COLO829 (cell line): Measurements from ENCODE around the gene SYTL3.
"Not testable (repeated sequence)": the region's sequence is repeated elsewhere in the genome, so short reads cannot be mapped to it uniquely, and the experiment has no call there.

Source experiments
- DNase-seq: peaks from one replicate; pipeline ENCODE4 v3.0.0; 2012; ENCODE audit warnings: low spot score

The SYTL3 gene

DNA sequence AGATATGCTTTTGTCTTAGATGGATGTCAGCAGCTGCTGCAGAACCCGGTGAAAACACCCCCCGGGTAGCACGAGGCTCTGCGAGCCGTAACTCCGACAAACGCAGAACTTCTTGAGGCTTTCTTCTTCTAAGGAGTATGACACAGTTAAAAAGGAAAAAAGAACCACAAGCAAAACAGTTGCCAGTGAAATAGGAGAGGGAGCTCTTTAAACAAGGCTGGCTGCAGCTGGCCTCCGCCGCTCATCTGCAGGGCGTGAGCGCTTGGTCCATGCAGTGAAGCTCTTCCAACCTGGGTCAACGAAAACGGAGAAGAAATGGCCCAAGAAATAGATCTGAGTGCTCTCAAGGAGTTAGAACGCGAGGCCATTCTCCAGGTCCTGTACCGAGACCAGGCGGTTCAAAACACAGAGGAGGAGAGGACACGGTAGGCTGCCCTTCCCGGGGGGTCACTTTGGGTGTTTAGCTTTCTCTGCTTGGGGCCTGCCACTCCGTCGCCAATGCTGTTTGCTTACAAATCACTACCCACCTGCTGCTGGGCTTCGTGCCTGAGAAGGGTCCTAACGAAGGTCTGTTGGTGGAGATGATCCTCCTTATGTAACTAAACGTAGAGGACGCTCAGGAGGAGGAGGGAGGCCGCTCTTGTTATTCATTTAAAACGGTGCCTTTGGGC, 13.2 kb downstream of the SYTL3 start:
- no peak for DNase-seq

DNA sequence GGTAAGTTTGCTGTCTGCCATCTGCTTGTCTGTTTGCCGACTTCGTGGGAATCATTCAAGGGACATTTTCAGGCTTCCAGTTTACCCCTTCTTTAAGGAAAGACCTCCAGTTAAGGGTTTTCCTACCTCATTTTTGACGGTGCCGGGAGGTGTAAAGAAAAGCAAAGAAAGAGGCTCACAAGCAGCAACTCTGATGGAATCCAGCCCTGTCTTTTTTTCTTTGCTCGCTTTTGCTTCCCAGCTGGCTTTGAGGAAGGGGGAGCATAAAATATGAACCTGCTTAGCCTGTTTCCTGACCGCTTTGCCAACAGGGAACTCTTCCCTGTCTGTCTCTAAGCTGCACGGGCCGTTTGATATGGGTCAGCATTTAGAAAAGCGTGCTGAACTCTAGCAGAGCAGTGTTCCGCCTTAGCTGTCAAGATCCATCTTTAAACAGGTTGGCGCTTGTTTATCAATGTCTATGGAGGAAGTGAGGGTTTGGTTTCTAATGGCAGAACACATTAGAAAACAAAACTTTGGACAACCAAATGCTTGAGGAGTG, 13.8 kb downstream of the SYTL3 start:
- DNase-seq: no peak

DNA sequence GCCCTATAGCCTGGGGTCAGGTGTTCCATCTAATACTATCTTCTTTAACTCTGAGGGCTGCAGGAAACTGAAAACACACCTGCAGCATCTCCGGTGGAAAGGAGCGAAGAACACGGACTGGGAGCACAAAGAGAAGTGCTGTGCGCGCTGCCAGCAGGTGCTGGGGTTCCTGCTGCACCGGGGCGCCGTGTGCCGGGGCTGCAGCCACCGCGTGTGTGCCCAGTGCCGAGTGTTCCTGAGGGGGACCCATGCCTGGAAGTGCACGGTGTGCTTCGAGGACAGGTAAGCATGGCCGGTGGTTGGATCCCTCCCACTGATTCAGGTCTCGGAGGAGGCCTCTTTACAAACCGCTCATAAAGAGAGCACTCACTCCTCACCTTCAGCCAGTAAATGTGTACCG, 15.5 kb downstream of the SYTL3 start:
- DNase-seq: no peak

DNA sequence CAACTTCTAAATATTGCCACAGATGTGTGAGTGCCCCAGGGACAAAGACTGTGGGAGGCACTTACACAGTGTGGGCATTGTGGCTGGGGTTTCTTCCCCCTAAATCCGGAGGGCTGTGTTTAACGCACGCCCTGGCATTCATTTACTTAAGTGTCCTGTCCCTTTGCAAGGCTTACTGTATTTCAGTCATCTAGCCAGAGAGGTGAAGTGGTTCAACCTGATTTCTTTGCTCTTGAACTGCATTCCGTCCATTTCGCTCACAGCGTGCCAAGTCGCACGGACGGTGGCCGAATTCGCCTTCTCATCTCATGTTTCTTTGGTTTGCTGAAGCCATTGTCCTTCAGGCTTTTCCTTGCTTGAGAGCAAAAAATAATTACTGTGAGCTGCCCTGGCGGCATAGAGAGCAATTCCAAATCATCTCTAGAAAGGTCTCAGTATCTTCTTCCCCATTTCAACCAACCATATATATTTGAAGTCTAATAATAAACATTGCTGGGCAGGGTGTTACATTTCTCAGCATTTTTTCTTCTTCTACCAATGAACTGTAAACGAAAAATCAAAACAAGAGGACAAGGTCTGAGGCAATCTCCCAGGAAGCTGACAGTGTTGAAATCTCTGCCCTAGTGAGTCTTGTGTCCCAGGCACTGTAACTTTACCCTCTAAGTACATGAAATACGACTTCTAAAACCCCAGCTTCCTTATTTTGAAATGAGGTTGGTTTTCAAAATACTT, 16.9 kb downstream of the SYTL3 start:
- DNase-seq: no peak

DNA sequence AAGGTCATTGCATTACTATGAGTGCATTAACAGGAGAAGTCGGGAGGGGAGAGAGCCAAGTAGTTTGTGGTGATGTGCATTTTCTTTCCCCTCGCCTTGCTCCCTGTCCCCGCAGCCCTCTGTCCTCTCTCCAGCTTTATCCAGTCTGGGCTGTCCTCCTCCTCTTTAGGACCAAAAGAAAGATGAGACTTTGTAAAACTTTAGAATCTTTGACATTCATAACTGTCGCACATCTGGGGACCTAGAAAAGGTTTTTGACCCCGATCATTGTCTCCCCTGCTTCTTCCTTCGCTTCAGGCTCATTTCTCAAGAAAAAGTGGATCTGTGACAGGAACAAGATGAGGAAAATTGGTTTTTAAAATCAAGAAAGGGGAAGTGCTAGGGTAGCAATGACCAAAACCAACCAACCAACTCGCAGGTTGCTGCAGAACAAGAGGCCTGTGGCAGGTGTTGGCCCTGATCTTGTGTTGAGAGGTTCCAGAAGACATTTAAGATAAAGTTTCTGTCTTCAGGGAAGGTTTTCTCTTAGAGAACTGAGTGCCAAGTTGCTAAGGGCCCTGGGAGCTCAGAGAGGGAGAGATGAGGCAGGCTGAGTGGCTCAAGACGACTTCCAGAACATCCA, 17.6 kb downstream of the SYTL3 start:
- no peak for DNase-seq

DNA sequence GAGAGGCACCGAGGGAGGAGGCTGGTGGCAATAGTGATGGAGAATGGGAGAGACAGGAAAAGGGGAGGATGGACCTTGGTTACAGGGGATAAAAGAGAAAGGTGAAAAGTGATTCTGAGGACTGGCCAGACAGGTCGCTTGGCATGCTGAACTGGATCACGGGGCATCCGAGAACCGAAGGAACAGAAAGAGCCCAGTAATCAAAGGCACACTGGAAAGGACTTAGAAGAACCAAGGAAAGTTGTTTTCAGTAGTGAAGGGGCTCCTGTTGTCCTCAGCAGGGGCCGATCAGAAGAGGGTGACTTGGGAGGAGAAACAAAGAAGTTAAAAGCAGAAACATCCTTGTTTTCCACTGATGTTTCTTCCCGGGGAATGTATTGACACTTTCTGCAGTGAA, 18.9 kb downstream of the SYTL3 start:
- DNase-seq: no peak

DNA sequence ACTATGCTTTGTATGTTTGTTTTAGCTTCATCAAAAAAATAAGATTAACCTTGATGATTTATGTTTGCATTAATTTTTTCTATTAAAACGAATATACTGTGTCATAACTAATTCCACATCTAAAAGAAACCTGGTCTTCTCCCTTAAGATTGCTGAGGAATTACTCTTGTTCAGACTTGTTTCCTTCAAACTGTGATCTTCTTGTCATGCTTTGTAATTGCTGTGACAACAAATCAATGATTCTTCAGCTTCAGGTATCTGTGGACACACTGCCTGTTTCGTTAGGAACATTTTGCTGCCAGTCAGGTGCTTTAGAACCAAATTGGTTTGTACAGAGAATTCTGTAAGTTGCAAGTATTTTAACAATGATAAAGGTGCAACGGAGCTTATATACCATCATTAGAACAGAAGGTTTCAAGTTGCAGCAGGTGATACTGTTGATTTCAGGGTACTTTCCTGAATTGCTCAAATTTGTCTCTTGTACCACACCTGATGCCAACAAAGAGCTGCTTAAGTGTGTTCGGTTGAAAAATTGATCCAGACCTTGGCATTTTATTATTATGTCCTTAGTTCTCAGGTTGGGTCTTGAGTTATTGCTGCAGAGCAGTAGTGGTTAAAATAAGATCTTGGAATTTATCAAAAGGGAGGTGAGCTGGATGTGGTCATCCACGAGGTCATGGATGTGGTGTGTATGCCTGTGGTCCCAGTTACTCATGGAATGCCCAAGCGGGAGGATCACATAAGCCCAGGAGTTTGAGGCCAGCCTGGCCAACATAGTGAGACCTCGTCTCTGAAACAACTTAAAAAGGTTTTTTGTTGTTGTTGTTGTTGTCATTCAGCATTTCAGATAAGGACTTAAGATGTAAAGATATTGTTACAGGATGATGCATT, 19.5 kb downstream of the SYTL3 start:
- DNase-seq: no peak

DNA sequence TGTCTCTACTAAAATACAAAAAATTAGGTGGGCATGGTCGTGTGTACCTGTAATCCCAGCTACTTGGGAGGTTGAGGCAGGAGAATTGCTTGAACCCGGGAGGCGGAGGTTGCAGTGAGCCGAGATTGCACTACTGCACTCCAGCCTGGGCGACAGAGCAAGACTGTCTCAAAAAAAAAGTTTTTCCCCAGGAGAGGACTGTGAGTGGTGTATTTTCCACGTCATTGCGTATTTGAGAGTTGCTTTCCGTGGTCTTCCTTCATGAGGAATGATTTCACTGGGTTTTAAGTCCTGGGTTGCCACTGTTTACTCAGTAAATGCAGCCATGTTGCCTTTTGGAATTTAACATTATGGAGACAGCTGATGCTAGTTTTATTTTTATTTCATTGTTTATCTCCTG, 22.3 kb downstream of the SYTL3 start:
- not testable (repeated sequence) for DNase-seq

DNA sequence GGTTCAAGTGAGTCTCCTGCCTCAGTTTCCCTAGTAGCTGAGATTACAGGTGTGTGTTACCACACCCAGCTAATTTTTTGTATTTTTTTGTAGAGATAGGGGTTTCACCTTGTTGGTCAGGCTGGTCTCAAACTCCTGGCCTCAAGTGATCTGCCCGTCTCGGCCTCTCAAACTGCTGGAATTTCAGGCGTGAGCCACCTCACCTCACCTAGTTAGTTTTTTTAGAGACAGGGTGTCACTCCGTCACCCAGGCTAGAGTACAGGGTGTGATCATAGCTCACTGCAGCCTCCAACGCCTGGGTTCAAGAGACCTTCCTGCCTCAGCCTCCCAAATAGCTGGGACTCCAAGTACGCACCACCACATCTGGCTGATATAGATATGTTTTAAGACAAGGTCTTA, 22.9 kb downstream of the SYTL3 start:
- no peak for DNase-seq

DNA sequence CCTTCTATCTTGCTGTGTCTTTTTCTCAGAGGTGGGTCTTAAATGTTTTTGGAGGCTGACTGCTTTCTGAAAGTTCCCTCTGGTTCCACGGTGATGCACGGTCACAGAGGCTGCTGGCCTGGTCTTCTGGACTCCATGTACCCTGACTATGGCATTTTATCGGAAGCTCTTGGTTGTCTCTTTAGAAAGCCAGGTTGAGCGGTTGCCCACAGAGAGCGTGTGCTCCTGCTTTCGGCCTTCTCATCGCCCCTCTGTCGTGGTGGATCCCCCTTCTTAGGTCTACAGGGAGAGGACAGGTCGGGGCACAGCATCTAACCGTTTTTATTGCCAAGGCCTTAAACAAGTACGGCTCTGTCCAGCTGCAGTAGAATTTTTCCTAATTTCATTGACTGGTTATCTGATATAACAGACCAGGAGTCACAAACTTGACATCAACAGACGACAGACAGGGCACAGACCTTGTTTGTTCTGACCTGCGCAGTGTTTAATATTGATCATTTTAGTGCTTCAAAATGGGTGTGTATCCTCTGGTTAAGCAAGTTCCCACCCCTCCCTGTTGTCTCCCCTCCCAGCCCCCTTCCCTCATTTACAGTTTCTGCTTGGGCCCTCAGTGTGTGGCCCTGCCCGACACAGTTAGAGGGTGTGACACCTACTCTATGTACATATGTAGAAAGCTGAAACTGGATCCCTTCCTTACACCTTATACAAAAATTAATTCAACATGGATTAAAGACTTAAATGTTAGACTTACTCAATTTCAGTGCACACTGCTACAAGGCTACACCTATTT, 24.7 kb downstream of the SYTL3 start:
- DNase-seq: no peak

DNA sequence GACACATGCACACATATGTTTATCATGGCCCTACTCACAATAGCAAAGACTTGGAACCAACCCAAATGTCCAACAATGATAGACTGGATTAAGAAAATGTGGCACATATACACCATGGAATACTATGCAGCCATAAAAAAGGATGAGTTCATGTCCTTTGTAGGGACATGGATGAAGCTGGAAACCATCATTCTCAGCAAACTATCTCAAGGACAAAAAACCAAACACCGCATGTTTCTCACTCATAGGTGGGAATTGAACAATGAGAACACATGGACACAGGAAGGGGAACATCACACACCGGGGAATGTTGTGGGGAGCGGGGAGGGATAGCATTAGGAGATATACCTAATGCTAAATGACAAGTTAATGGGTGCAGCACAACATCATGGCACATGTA, 27.2 kb downstream of the SYTL3 start:
- not testable (repeated sequence) for DNase-seq

DNA sequence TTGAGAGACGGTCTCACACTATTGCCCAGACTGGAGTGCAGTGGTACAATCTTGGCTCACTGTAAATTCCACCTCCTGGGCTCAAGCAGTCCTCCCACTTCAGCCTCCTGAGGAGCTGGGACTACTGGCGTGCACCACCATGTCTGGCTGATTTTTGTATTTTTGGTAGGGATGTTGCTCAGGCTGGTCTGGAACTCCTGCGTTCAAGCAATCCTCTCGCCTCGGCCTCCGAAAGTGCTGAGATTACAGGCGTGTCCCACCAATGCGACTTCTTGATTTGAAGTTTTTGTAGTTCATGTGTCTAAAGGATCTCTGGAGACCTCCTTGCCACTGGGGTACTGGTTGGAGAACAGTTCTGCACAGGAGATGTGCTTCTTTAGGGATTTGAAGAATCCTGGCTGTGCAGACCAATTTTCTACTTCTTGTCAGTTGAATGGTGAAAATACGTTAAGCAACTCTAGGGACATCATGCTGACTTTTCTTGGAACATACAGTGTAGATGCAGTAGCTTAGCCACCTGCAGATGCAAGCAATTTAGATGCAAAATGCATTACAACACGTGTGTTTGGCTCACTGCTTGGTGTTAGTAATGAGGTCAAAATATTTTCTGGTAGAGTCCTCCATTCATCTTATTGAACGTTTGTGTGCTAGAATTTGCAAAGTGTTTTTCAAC, 28.2 kb downstream of the SYTL3 start:
- no peak for DNase-seq

DNA sequence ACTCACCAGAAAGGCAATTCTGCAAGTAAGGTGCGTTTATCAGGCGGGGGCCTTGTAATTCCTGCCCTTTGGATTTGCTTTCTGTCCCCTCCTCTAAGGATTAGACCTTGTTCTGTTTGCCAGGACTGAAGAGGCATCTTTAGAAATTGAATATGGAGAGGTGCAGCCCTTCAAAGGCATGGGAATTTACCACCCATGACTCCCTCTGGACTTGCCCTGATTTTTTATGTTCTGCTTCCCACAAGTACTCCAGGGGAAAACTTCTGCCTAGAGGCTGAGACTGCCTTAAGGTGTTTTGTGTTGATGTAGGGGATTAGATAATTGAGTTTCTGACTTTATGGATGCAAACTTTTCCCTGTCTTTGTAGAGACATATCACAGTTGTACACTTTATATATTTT, 30.2 kb downstream of the SYTL3 start:
- DNase-seq: no peak

DNA sequence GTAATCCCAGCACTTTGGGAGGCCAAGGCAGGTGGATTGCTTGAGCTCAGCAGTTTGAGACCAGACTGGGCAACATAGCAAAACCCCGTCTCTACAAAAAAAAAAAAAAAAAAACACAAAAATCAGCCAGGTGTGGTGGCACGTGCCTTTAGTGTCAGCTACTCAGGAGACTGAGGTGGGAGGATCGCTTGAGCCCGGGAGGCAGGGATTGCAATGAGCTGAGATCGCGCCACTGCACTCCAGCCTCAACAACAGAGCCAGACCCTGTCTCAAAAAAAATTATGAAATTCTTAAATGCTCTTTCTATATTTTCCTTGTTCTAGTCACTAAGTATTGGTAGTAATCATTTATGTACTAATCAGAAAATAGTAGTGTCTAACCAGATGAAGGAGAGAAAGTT, 30.6 kb downstream of the SYTL3 start:
- DNase-seq: no peak

DNA sequence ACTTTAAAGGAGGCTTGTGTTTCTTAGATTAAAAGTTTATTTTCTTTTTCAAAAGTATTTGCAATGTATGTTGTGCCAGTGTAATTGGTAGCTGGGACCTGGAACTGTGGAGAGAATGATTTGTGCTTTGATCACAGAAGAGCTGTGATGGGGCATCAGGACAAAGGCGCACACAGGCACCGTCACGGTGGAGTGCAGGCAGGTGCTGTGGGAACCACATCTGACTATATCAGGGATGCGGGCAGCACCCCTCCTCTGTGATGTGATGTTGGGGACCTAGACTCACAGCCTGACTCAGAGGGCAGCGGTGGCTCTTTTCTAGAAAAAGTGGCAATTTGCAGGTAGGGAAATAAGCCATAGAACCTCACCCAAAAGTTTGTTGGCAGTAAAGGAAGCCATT, 34.5 kb downstream of the SYTL3 start:
- no peak for DNase-seq

DNA sequence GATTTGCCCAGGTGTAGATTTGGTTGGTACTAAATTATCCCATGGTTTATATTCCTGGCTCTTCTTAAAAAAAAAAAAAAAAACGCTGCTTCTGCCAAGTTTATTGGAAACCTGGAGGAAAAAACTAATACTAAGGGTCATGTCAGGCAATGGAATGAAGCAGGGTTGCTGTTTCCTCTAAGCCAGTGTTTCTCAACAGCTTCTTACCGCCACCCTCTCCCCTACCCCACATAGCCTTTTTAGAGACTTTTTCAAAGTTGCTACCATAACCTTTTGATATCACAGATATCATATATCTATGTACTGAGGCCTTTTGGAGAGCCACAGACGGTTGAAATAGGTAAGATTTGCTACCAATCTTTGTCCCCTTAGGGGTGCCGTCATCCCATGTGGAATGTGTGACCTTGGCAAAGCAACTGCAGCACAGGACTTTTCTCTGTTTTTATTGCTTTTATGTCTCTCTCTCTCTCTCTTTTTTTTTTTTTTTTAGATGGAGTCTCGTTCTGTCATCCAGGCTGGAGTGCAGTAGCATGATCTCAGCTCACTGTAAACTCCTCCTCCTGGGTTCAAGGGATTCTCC, 35.0 kb downstream of the SYTL3 start:
- DNase-seq: no peak

DNA sequence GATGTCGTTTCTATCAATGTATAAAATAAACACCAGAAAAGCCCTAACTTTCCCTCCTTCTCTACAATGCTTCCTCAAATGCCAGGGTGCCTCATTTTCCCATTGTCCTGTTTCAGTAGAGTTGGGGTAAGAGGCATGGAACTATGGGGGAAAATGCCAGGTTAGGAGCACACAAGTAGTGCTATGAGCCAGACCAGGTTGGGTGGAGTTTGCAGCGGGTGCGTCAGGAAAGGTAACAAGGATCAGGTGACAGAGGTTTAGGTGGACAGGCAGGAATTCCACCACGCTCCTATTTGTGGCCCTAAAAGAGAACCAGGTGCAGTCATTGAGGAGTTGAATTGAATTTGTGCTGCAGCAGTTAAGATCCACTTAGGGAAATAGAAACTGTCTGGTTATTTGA, 36.5 kb downstream of the SYTL3 start:
- no peak for DNase-seq

DNA sequence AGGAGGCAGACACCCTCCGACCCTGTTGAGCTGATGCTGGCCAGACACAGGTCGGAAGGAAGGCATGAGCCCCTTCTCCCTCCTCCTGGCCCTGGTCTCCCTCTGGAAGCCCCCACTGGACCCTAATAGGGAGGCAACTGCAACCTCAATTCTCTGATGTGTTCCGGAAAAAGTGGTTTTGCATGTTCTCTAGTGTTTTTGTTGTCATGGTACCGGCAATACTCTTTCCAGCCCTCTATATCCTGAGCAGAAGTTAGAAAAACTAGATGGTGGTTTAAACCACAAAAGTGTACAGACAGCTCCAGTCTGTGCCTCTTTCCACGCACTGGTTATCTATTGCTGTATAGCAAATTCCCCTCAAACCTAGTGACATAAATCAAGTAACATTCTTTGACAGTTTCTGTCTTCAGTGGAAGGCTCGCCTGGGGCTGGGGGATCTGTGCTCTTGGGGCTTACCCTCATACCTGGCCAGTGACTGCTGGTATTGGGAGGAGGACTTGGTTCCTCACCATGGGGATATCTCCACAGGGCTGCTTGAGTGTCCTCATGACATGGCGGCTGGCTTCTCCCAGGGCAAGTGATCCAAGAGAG, 37.0 kb downstream of the SYTL3 start:
- DNase-seq: no peak

DNA sequence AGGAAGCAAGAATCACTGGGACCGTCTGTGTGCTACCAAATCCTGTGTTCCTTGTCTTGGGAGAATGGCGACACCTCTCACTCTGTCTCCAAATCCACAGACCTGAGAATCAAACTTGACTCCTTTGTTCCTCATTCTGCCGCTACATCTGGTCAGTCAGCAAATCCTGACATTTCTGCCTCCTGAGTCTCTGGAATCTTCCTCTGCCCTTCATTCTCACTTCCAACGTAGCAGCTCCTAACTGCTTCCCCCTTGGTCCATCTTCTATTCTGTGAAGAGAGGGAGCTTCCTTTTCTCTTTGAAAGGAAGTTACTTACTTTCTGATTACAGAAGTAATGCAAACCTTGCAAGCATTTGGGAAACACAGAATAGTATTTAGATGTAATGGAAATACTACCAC, 37.7 kb downstream of the SYTL3 start:
- no peak for DNase-seq

DNA sequence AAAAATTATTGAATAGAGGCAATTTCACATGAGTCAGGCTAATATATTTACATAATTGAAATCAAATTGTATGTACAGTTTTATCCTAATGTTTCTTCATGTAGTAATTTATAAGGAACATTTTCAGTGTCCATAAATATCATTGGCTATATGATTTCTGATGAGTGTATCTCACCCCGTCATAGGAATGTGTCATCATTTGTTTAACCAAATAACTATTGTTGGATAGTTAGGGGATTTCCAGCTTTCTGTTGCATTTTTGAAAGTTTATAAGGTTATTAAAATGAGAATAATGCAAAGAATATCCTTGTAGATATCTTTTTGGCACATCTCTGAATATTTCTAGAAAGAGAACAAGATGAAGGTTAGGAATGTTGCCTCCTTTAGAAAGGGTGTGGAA, 39.0 kb downstream of the SYTL3 start:
- no peak for DNase-seq
